Lung microvascular endothelial cell (primary cell): ENCODE results near the gene TMEM121B. TPM values are rescaled to one million over a fixed set of nuclear protein-coding genes. Genes with fewer than 3 reads are reported as not detected.
A peak's percentile ranks its signal among the peaks of the same experiment; 100 is the strongest.

ENCODE experiments used
- DNase-seq, 2 donors: peaks; one replicate each; pipeline versions ENCODE4 v3.0.0 to v3.0.0-alpha.2; 2010; ENCODE audit warnings: low read depth in 2 of 2
- total RNA-seq: library from RNA; depleted of rRNA; stranded (reverse); fragments of >200 nt; gene quantifications from 2 replicates; pipeline ENCODE4 v1.2.1, GENCODE V29; 2014

The TMEM121B gene
- total RNA-seq, 1 donor from 2014 or later = under 0.01 TPM

GRCh38 chr22:17091851-17092250 lies 29.3 kb downstream of the TMEM121B start:
- DNase-seq = no peak

DNA sequence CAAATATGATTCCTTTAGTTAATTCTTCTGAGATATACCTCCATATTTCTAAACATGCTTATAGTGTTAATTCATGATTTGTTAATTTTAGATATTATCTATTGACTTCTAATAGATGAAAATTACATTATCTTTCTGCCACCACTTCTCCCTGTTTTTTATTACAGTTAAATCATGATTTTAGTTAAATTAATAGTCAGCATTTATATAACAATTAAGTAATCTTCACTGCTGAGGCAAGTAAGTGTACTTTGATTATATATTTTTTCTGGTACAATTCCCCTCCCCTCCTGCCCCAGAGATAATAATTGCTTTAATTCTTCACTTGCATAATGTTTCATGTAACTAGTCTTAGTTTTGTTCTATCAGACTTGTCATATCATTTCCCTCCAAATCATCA lies 30.6 kb downstream of the TMEM121B start:
- DNase-seq = no peak

GRCh38 chr22:17087498-17088131 lies 33.5 kb downstream of the TMEM121B start:
- DNase-seq = peak in 1 of 2 donors; percentile 85

- no peak for DNase-seq
Measured at GRCh38 chr22:17086788-17087497, 34.2 kb downstream of the TMEM121B start.

DNA sequence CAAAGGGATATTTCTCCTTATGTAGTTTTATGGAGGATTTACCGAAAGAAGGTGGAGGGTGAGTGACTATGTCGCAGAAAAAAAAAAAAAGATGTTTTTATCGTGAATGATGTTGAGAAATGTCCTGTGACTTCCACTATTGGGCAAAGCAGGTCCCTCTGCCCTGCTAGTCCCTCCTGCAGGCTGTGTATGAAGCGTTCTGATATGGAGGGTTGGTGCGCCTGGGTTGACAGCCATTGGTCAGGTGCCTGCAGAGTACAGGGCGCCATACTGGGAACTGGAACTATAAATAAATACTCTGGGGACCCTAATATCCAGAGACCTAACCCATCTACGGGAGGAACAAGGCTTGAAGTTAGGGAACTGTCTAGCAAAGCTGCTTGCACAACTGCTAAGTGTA lies 34.9 kb downstream of the TMEM121B start:
- no peak for DNase-seq

- peak in 1 of 2 donors; percentile 18 for DNase-seq
Measured at GRCh38 chr22:17085277-17086181, 35.6 kb downstream of the TMEM121B start.

DNA sequence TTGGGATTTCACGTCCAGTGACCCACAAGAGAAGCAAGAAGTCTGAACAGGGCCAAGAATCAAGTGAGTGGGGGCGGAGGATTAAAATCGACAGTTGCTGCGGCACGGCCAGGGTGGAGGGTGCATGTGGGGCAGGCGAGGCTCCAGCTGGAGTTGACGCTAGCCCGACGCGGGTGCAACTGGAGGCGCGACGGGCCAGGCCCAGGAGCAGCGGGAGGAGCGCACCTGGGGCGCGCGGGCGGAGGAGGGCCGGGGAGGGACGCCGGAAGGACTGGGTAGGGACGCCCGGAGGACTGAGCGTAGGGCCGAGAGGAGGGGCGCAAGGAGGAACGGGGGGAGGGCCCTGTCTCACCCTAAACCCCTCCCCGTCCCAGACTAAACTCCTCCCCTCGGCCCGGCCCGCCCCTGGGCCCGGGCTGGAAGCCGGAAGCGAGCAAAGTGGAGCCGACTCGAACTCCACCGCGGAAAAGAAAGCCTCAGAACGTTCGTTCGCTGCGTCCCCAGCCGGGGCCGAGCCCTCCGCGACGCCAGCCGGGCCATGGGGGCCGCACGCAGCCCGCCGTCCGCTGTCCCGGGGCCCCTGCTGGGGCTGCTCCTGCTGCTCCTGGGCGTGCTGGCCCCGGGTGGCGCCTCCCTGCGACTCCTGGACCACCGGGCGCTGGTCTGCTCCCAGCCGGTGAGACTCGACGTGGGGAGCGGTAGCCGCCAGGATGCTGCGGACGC lies 36.4 kb downstream of the TMEM121B start, which contains the start of gene IL17RA:
IL17RA (plus strand) TSS at position 447 of the 723 bp plus-strand sequence; CDS start at position 539, 92 bp downstream.
- DNase-seq = peak; percentile 76 to 85

DNA sequence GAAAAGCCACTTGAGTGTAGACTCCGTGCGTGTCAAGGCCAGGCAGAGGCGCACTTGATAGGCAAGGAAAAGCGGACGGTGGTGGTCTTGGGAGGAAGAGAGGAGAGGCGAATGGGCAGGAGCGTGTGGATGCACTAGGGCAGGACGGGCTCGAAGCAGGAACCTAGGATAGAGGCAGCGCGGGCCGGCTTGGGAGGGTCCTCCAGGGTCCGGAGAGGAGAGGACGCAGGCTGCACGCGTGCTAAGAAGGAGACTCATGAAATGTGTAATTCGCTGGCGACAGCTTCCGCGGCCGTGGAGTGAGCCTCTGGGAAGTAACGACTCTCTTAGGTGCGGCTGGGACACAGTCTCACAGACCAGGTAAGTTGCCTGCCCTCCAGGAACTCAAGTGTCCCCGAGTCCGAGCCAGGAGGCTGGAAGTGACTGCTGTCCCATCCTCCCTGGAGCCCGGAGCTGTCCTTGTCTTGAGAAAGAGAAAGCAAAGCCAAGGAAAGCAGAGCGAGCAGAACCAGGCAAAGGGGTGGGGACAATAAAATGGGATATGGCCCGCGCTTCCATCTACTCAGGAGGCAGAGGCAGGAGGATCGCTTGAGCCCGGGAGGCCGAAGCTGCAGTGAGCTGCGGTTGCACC lies 37.2 kb downstream of the TMEM121B start:
- DNase-seq = no peak

- DNase-seq = no peak
Measured at GRCh38 chr22:17083255-17083654, 37.9 kb downstream of the TMEM121B start.

DNA sequence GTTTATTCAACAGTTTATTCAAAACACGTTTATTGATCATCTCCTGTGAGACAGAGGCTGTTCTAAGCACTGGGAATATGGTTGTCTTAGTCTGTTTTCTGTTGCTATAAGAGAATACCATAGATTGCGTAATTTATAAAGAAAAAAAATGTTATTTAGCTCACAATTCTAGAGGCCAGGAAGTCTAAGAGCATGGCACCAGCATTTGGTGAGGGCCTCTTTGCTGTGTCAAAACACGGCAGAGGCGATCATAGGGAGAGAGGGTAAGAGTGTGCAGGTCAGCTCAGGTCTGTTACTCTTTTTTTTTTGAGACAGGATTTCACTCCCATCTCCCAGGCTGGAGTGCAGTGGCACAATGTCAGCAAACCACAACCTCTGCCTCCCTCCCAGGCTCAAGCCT lies 41.6 kb downstream of the TMEM121B start:
- no peak for DNase-seq

- DNase-seq = no peak
Measured at GRCh38 chr22:17077255-17077654, 43.9 kb downstream of the TMEM121B start.

GRCh38 chr22:17074648-17075002 lies 46.5 kb downstream of the TMEM121B start:
- DNase-seq = no peak

DNA sequence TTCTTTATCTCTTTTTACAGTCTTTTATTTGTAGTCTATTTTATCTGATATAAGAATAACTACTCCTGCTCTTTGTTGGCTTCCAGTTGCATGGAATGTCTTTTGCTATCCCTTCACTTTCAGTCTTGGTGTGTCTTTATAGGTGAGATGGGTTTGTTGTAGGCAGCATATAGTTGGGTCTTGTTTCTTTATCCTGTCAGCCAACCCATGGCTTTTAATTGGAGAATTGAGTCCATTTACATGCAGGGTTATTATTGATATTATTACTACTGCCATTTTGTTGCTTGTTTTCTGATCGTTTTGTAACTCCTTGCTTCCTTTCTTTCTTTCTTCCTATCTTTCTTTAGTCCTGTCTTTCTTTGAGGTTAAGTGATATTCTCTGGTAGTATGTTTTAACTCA lies 48.3 kb downstream of the TMEM121B start:
- no peak for DNase-seq

Other genes starting within 250 kb of the TMEM121B start
- not detected in 2 replicates for gene GAB4, start 113.1 kb downstream of the TMEM121B start, total RNA-seq
- gene IL17RA, start 36.4 kb downstream of the TMEM121B start, total RNA-seq = 1.8 and 2.0 TPM in 2 replicates
- gene HDHD5, start 37.9 kb upstream of the TMEM121B start, total RNA-seq = 28.8 and 35.5 TPM in 2 replicates
- 0.87 and 6.7 TPM in 2 replicates for gene ADA2, start 98.1 kb upstream of the TMEM121B start, total RNA-seq
- gene CECR2, start 248.1 kb upstream of the TMEM121B start, total RNA-seq = under 0.01 TPM in 2 replicates